OCI-LY3 (cell line): ENCODE data around the gene GDF2.

Source experiments
- EZH2phosphoT487 ChIP-seq: fragments of 200-600 bp; shearing (Covaris generic); IDR thresholded peaks from 2 replicates; pipeline ENCODE4 v1.6.1; 2018; ENCODE audit warnings: antibody characterized with exemption, mixed run types, low read depth
- TF ChIP-seq, protein P1 (sequence below): fragments of 200-600, 300-600 bp; sonication (generic); IDR thresholded peaks from 2 replicates; pipeline ENCODE4 v1.5.1; 2014; ENCODE audit warnings: antibody characterized with exemption, low read length, low read depth

DNA sequence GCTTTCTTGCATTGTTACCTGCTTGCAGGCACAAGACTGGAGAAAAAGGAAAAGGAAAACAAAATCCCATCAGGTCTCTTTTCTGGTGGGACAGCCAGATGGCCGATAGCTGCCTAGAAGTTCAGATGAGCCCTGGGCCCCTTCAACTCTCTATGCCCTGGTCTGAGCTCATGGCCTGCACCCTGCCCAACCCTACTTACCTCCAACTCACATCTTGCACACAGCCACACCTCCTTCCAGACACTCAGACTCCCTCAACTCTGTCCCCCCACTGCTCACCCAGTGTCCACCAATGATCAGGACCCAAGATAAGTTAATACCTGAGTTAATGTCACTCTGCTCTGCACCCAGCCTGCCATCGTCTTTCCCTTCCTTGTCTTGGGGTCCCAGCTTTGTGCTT is 36.8 kb downstream of the GDF2 start:
- TF ChIP-seq, protein P1, sequence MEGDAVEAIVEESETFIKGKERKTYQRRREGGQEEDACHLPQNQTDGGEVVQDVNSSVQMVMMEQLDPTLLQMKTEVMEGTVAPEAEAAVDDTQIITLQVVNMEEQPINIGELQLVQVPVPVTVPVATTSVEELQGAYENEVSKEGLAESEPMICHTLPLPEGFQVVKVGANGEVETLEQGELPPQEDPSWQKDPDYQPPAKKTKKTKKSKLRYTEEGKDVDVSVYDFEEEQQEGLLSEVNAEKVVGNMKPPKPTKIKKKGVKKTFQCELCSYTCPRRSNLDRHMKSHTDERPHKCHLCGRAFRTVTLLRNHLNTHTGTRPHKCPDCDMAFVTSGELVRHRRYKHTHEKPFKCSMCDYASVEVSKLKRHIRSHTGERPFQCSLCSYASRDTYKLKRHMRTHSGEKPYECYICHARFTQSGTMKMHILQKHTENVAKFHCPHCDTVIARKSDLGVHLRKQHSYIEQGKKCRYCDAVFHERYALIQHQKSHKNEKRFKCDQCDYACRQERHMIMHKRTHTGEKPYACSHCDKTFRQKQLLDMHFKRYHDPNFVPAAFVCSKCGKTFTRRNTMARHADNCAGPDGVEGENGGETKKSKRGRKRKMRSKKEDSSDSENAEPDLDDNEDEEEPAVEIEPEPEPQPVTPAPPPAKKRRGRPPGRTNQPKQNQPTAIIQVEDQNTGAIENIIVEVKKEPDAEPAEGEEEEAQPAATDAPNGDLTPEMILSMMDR = no peak
- no peak for TF ChIP-seq EZH2phosphoT487
